A549 (cell line): ENCODE data around the gene FOXB2.

Source experiments
- CBX8 ChIP-seq: fragments of 200-600 bp; sonication (generic); IDR thresholded peaks from 2 replicates; pipeline ENCODE4 v1.6.1; 2016
- CHD2 ChIP-seq: fragments of 150-350 bp; IDR thresholded peaks from 2 replicates; pipeline ENCODE4 v1.6.1; 2014; ENCODE audit warnings: low read length; ENCODE audit not compliant: partially characterized antibody
- JUN ChIP-seq, 2 experiments: fragments of >200 bp; sonication (Bioruptor Twin); formaldehyde crosslinking; IDR thresholded peaks; 2 replicates in 1 of 2; 3 replicates in 1 of 2; pipeline ENCODE4 v1.6.1; 2016 to 2017
- JUNB ChIP-seq: fragments of >200 bp; sonication (Bioruptor Twin); formaldehyde crosslinking; IDR thresholded peaks from 2 replicates; pipeline ENCODE4 v1.6.1; 2016
- KDM1A ChIP-seq: fragments of 200-600 bp; sonication (generic); IDR thresholded peaks from 2 replicates; pipeline ENCODE4 v1.6.1; 2016; ENCODE audit warnings: low read depth, mild to moderate bottlenecking
- POLR2A ChIP-seq: IDR thresholded peaks from 2 replicates; pipeline ENCODE4 v1.6.1; 2012; ENCODE audit warnings: mild to moderate bottlenecking, low read length
- TP53 ChIP-seq: fragments of 250-450 bp; sonication (Bioruptor Pico); IDR thresholded peaks from 2 replicates; pipeline ENCODE4 v1.5.0; 2021; ENCODE audit warnings: mild to moderate bottlenecking, moderate library complexity
- TF ChIP-seq, protein P1 (sequence below): fragments of >200 bp; sonication (Bioruptor Twin); formaldehyde crosslinking; IDR thresholded peaks from 3 replicates; pipeline ENCODE4 v1.5.1; 2016
- TF ChIP-seq, protein P2 (sequence below): fragments of 200-600 bp; sonication (generic); IDR thresholded peaks from 2 replicates; pipeline ENCODE4 v1.6.1; 2016; ENCODE audit warnings: antibody characterized with exemption, mild to moderate bottlenecking, moderate library complexity

- TF ChIP-seq, protein P1, sequence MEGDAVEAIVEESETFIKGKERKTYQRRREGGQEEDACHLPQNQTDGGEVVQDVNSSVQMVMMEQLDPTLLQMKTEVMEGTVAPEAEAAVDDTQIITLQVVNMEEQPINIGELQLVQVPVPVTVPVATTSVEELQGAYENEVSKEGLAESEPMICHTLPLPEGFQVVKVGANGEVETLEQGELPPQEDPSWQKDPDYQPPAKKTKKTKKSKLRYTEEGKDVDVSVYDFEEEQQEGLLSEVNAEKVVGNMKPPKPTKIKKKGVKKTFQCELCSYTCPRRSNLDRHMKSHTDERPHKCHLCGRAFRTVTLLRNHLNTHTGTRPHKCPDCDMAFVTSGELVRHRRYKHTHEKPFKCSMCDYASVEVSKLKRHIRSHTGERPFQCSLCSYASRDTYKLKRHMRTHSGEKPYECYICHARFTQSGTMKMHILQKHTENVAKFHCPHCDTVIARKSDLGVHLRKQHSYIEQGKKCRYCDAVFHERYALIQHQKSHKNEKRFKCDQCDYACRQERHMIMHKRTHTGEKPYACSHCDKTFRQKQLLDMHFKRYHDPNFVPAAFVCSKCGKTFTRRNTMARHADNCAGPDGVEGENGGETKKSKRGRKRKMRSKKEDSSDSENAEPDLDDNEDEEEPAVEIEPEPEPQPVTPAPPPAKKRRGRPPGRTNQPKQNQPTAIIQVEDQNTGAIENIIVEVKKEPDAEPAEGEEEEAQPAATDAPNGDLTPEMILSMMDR = no peak
- TF ChIP-seq KDM1A (no peak), JUN (IDR thresholded peaks at IDR 0.05) (no peak), TP53 (CRISPR knock-in tag) (no peak), POLR2A (no peak), JUNB (no peak), CHD2 (no peak), CBX8 (no peak)
- TF ChIP-seq, protein P2, sequence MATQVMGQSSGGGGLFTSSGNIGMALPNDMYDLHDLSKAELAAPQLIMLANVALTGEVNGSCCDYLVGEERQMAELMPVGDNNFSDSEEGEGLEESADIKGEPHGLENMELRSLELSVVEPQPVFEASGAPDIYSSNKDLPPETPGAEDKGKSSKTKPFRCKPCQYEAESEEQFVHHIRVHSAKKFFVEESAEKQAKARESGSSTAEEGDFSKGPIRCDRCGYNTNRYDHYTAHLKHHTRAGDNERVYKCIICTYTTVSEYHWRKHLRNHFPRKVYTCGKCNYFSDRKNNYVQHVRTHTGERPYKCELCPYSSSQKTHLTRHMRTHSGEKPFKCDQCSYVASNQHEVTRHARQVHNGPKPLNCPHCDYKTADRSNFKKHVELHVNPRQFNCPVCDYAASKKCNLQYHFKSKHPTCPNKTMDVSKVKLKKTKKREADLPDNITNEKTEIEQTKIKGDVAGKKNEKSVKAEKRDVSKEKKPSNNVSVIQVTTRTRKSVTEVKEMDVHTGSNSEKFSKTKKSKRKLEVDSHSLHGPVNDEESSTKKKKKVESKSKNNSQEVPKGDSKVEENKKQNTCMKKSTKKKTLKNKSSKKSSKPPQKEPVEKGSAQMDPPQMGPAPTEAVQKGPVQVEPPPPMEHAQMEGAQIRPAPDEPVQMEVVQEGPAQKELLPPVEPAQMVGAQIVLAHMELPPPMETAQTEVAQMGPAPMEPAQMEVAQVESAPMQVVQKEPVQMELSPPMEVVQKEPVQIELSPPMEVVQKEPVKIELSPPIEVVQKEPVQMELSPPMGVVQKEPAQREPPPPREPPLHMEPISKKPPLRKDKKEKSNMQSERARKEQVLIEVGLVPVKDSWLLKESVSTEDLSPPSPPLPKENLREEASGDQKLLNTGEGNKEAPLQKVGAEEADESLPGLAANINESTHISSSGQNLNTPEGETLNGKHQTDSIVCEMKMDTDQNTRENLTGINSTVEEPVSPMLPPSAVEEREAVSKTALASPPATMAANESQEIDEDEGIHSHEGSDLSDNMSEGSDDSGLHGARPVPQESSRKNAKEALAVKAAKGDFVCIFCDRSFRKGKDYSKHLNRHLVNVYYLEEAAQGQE = no peak
Measured at GRCh38 chr9:77023726-77024125, 4.3 kb downstream of the FOXB2 start.
